ENCODE data around the gene MLXIP. TPM values are rescaled to one million over a fixed set of nuclear protein-coding genes. Genes with fewer than 3 reads are reported as not detected.

Gene MLXIP
- total RNA-seq, 2 donors from 2014 or later: 158 to 201 TPM

- intact Hi-C loops (cut with DNase I): loop anchor here (5.0 kb wide), 1 partner anchor 53 kb away; no protein-coding TSS in a partner anchor
- TF ChIP-seq CTCF (IDR thresholded peaks at IDR 0.05): no peak
- no peaks in the 10 kb centered on the region for H3K27me3 ChIP-seq
Measured at GRCh38 chr12:122185079-122185478, 106.5 kb downstream of the MLXIP start.

GRCh38 chr12:122185494-122186082 lies 107.0 kb downstream of the MLXIP start:
- Histone ChIP-seq H3K9ac (ENCODE audit: low read depth in 2 of 2, low read length in 2 of 2) (no peak overlapping the region), H3K9me3 (no peaks in the 10 kb centered on the region), H3K36me3 (no peaks in the 10 kb centered on the region), H3K27ac (no peak overlapping the region), H3K27me3 (no peaks in the 10 kb centered on the region), H3K4me1 (no peaks in the 10 kb centered on the region), H3K4me3 (no peak overlapping the region)
- no peak for TF ChIP-seq CTCF (IDR thresholded peaks at IDR 0.05)
- intact Hi-C loops (cut with DNase I): loop anchor here (5.0 kb wide), 1 partner anchor 53 kb away; no protein-coding TSS in a partner anchor
- DNase-seq: no peak

More at GRCh38 chr12:122185079-122185478, 106.5 kb downstream of the MLXIP start:
- H3K9me3 ChIP-seq: no peaks in the 10 kb centered on the region
- no peaks in the 10 kb centered on the region for H3K36me3 ChIP-seq
- H3K27ac ChIP-seq: no peak overlapping the region
- DNase-seq: no peak
- no peak overlapping the region for H3K9ac ChIP-seq (ENCODE audit: low read depth in 2 of 2, low read length in 2 of 2)
- H3K4me3 ChIP-seq: no peak overlapping the region
- no peaks in the 10 kb centered on the region for H3K4me1 ChIP-seq

- Histone ChIP-seq H3K9ac (ENCODE audit: low read depth in 2 of 2, low read length in 2 of 2) (no peak overlapping the region), H3K36me3 (no peaks in the 10 kb centered on the region), H3K9me3 (no peaks in the 10 kb centered on the region), H3K4me3 (no peak overlapping the region), H3K27ac (no peak overlapping the region), H3K27me3 (no peaks in the 10 kb centered on the region), H3K4me1 (no peaks in the 10 kb centered on the region)
- intact Hi-C loops (cut with DNase I): loop anchor here (5.0 kb wide), 1 partner anchor 55 kb away; no protein-coding TSS in a partner anchor
- no peak for TF ChIP-seq CTCF (IDR thresholded peaks at IDR 0.05)
- no peak for DNase-seq
Measured at GRCh38 chr12:122187466-122187865, 108.9 kb downstream of the MLXIP start.

GRCh38 chr12:122189626-122190475 lies 111.3 kb downstream of the MLXIP start:
- no peak overlapping the region for H3K9ac ChIP-seq (ENCODE audit: low read depth in 2 of 2, low read length in 2 of 2)
- DNase-seq: no peak
- H3K4me1 ChIP-seq: no peaks in the 10 kb centered on the region
- H3K9me3 ChIP-seq: no peaks in the 10 kb centered on the region
- H3K27me3 ChIP-seq: no peaks in the 10 kb centered on the region
- no peak overlapping the region for H3K4me3 ChIP-seq
- H3K27ac ChIP-seq: no peak overlapping the region
- no peaks in the 10 kb centered on the region for H3K36me3 ChIP-seq
- intact Hi-C loops (cut with DNase I): loop anchor here (5.0 kb wide), 2 partner anchors 58 to 138 kb away; no protein-coding TSS in a partner anchor
- TF ChIP-seq CTCF (IDR thresholded peaks at IDR 0.05): no peak

- H3K4me1 ChIP-seq: no peaks in the 10 kb centered on the region
- no peaks in the 10 kb centered on the region for H3K9me3 ChIP-seq
- H3K36me3 ChIP-seq: no peaks in the 10 kb centered on the region
- TF ChIP-seq CTCF (IDR thresholded peaks at IDR 0.05): peak; percentile 86
- intact Hi-C loops (cut with DNase I): loop anchor here (5.0 kb wide), 1 partner anchor 139 kb away; no protein-coding TSS in a partner anchor
- H3K27ac ChIP-seq: no peak overlapping the region
- DNase-seq: peak; percentile 84
- no peaks in the 10 kb centered on the region for H3K27me3 ChIP-seq
- no peak overlapping the region for H3K4me3 ChIP-seq
- no peak overlapping the region for H3K9ac ChIP-seq (ENCODE audit: low read depth in 2 of 2, low read length in 2 of 2)
Measured at GRCh38 chr12:122190842-122191668, 112.5 kb downstream of the MLXIP start.

Measured in colonic mucosa (tissue), 4 donors.